Smooth muscle cell (in vitro differentiated cells): ENCODE results near the gene COMMD6. TPM values are rescaled to one million over a fixed set of nuclear protein-coding genes. Genes with fewer than 3 reads are reported as not detected.
A peak's percentile ranks its signal among the peaks of the same experiment; 100 is the strongest.

Experiments used
- DNase-seq: peaks from one replicate; lab custom pipeline; 2025; ENCODE audit not compliant: unreplicated experiment; lab: John Stamatoyannopoulos, UW
- H2AFZ ChIP-seq: fragments of 200-600 bp; sonication (generic); 2 replicates; pipeline ENCODE4 v1.6.0; 2016; ENCODE audit warnings: antibody characterized with exemption, low read depth, mild to moderate bottlenecking
- H3F3A ChIP-seq: fragments of 200-600 bp; sonication (generic); 2 replicates; pipeline ENCODE4 v1.6.0; 2017; ENCODE audit warnings: antibody characterized with exemption, low read depth
- H3K27ac ChIP-seq: fragments of 200-600 bp; sonication (generic); 2 replicates; pipeline ENCODE4 v1.5.1; 2016; ENCODE audit warnings: low read depth, mild to moderate bottlenecking
- H3K27me3 ChIP-seq: fragments of 200-600 bp; sonication (generic); 2 replicates; pipeline ENCODE4 v1.6.1; 2016; ENCODE audit warnings: low read depth, mild to moderate bottlenecking
- H3K36me3 ChIP-seq: fragments of 200-600 bp; sonication (generic); 2 replicates; pipeline ENCODE4 v1.5.1; 2016; ENCODE audit warnings: low read depth
- H3K4me1 ChIP-seq: fragments of 200-600 bp; sonication (generic); 2 replicates; pipeline ENCODE4 v1.5.1; 2016; ENCODE audit warnings: low read depth
- H3K4me2 ChIP-seq: fragments of 200-600 bp; sonication (generic); 2 replicates; pipeline ENCODE4 v1.6.0; 2016; ENCODE audit warnings: mild to moderate bottlenecking
- H3K4me3 ChIP-seq: fragments of 200-600 bp; sonication (generic); 2 replicates; pipeline ENCODE4 v1.5.1; 2016; ENCODE audit warnings: mild to moderate bottlenecking
- H3K79me2 ChIP-seq: fragments of 200-600 bp; sonication (generic); 2 replicates; pipeline ENCODE4 v1.6.0; 2016; ENCODE audit warnings: low read depth, mild to moderate bottlenecking
- H3K9ac ChIP-seq: fragments of 200-600 bp; sonication (generic); 2 replicates; pipeline ENCODE4 v1.6.0; 2016; ENCODE audit warnings: low read depth
- H3K9me3 ChIP-seq: fragments of 200-600 bp; sonication (generic); replicated peaks from 2 replicates; pipeline ENCODE4 v1.5.1; 2016; ENCODE audit warnings: low read depth
- H4K20me1 ChIP-seq: fragments of 200-600 bp; sonication (generic); 2 replicates; pipeline ENCODE4 v1.6.0; 2016; ENCODE audit warnings: low read depth
- WGBS: methylation state at CpG from one replicate; pipeline ENCODE4 v1.1.7; 2016; ENCODE audit warnings: low lambda C conversion rate; 5-methylcytosine and 5-hydroxymethylcytosine counted together
- polyA plus RNA-seq: library from polyadenylated mRNA; unstranded; fragments of >200 nt; fragmentation: Nextera tagmentation; extraction: Ambion mirVana; gene quantifications from 2 replicates; pipeline ENCODE4 v1.2.1, GENCODE V29; 2016
- total RNA-seq: library from RNA; depleted of rRNA; stranded (reverse); fragments of >200 nt; gene quantifications from 2 replicates; pipeline ENCODE4 v1.2.3, GENCODE V29; 2014
- TF ChIP-seq, protein P1 (sequence below): fragments of 200-600 bp; sonication (generic); IDR thresholded peaks from 2 replicates; pipeline ENCODE4 v1.5.1; 2017; ENCODE audit warnings: borderline replicate concordance, mild to moderate bottlenecking, antibody characterized with exemption; ENCODE audit not compliant: insufficient read depth, poor library complexity, severe bottlenecking

COMMD6 gene
- total and polyA plus RNA-seq, 2 experiments from 2014 or later: 270 to 291 TPM

- TF ChIP-seq, protein P1, sequence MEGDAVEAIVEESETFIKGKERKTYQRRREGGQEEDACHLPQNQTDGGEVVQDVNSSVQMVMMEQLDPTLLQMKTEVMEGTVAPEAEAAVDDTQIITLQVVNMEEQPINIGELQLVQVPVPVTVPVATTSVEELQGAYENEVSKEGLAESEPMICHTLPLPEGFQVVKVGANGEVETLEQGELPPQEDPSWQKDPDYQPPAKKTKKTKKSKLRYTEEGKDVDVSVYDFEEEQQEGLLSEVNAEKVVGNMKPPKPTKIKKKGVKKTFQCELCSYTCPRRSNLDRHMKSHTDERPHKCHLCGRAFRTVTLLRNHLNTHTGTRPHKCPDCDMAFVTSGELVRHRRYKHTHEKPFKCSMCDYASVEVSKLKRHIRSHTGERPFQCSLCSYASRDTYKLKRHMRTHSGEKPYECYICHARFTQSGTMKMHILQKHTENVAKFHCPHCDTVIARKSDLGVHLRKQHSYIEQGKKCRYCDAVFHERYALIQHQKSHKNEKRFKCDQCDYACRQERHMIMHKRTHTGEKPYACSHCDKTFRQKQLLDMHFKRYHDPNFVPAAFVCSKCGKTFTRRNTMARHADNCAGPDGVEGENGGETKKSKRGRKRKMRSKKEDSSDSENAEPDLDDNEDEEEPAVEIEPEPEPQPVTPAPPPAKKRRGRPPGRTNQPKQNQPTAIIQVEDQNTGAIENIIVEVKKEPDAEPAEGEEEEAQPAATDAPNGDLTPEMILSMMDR: no peak
- no peak overlapping the region for H3K4me3 ChIP-seq
- H3K4me2 ChIP-seq: no peak overlapping the region
- H4K20me1 ChIP-seq: peaks cover 2% of the 10 kb centered on the region
- H3K4me1 ChIP-seq: peaks cover 14% of the 10 kb centered on the region
- no peak overlapping the region for H3K9ac ChIP-seq
- no peak for DNase-seq
- H3F3A ChIP-seq: no peaks in the 10 kb centered on the region
- H3K9me3 ChIP-seq: no peaks in the 10 kb centered on the region
- peaks cover 2% of the 10 kb centered on the region for H3K36me3 ChIP-seq
- 88% methylated on average over 4 of the region's 4 CpGs for WGBS
- no peaks in the 10 kb centered on the region for H3K27me3 ChIP-seq
- H3K79me2 ChIP-seq: peaks cover 14% of the 10 kb centered on the region
- H2AFZ ChIP-seq: no peak overlapping the region
- no peak overlapping the region for H3K27ac ChIP-seq
Measured at GRCh38 chr13:75541287-75541686, 3.6 kb upstream of the COMMD6 start.

GRCh38 chr13:75533861-75534260 is 3.8 kb downstream of the COMMD6 start:
- Histone ChIP-seq H3K4me1 (peaks cover 16% of the 10 kb centered on the region), H3K27ac (peak overlapping the region; percentile 24), H3K4me3 (no peak overlapping the region), H2AFZ (no peak overlapping the region), H3K36me3 (peaks cover 6% of the 10 kb centered on the region), H3K79me2 (peaks cover 29% of the 10 kb centered on the region), H3K9ac (no peak overlapping the region), H3K27me3 (no peaks in the 10 kb centered on the region), H3K4me2 (no peak overlapping the region), H3K9me3 (no peaks in the 10 kb centered on the region), H4K20me1 (peaks cover 6% of the 10 kb centered on the region), H3F3A (no peaks in the 10 kb centered on the region)
- no peak for DNase-seq
- WGBS: 76% methylated on average over 1 of the region's 1 CpG
- TF ChIP-seq, protein P1: no peak

GRCh38 chr13:75530549-75530961 is 7.1 kb downstream of the COMMD6 start:
- TF ChIP-seq, protein P1: no peak
- peaks cover 3% of the 10 kb centered on the region for H3K36me3 ChIP-seq
- H3K27me3 ChIP-seq: no peaks in the 10 kb centered on the region
- H3K4me1 ChIP-seq: no peaks in the 10 kb centered on the region
- H3F3A ChIP-seq: no peaks in the 10 kb centered on the region
- H4K20me1 ChIP-seq: no peaks in the 10 kb centered on the region
- peaks cover 8% of the 10 kb centered on the region for H3K79me2 ChIP-seq
- H3K9me3 ChIP-seq: no peaks in the 10 kb centered on the region
- no peak overlapping the region for H3K4me3 ChIP-seq
- no peak overlapping the region for H2AFZ ChIP-seq
- no peak overlapping the region for H3K4me2 ChIP-seq
- H3K27ac ChIP-seq: no peak overlapping the region
- no peak overlapping the region for H3K9ac ChIP-seq
- DNase-seq: no peak

GRCh38 chr13:75521956-75522355 is 15.7 kb downstream of the COMMD6 start:
- no peak overlapping the region for H3K4me3 ChIP-seq
- 90% methylated on average over 3 of the region's 3 CpGs for WGBS
- no peaks in the 10 kb centered on the region for H3K79me2 ChIP-seq

More at GRCh38 chr13:75521956-75522355, 15.7 kb downstream of the COMMD6 start:
- TF ChIP-seq, protein P1: no peak
- H3K27ac ChIP-seq: no peak overlapping the region
- no peak for DNase-seq
- H3K4me2 ChIP-seq: no peak overlapping the region
- no peaks in the 10 kb centered on the region for H4K20me1 ChIP-seq
- H3F3A ChIP-seq: no peaks in the 10 kb centered on the region
- no peaks in the 10 kb centered on the region for H3K9me3 ChIP-seq
- no peak overlapping the region for H2AFZ ChIP-seq
- H3K4me1 ChIP-seq: no peaks in the 10 kb centered on the region
- no peak overlapping the region for H3K9ac ChIP-seq
- H3K27me3 ChIP-seq: no peaks in the 10 kb centered on the region
- H3K36me3 ChIP-seq: no peaks in the 10 kb centered on the region
